ENCODE results near the gene ATRN.

The ATRN gene

DNA sequence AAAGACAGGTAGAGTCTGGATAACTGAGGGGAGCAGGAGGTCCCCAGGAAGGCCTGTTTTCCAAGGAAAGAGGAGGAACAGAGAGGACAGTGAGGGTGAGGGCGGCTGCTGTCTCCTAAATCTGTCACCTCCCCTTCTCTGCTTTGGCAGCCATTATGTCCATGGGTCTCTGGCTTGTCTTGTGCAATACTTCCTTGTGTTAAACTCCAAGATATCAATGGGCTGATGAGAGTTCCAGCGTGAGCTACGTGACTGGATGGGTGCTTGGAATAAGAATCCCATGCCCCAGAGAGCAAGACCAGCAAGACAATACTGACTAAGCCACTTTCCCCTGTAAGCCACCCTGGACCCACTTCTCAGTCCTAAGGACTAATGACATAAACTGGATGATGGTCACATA lies 37.1 kb upstream of the ATRN start:
- TF ChIP-seq CTCF (IDR thresholded peaks at IDR 0.05; ENCODE audit: control extremely low read depth, extremely low read depth, low read depth, missing control alignments): no peak
- CTCF ChIA-PET: interaction anchor here (1.1 kb wide), 1 partner anchor 14 kb away, joined by 3 read pairs; no protein-coding TSS in a partner anchor
- POLR2A ChIA-PET: no interaction called here
- DNase-seq (ENCODE audit: extremely low spot score): no peak

DNA sequence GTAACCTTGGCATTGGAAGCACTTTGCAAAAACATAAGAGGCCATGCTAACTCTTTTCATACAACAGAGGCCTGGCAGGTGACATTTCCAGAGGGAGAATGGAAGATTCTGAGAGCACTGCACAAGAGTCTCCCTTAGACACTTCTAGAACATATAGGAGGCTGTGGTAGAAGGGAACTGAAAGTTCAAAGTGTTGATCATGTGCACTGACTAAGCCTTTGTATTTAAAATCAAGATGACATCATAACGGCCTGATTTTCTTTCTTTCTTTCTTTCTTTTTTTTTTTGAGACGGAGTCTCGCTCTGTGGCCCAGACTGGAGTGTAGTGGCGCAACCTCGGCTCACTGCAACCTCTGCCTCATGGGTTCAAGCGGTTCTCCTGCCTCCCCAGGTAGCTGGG lies 36.6 kb upstream of the ATRN start:
- DNase-seq (ENCODE audit: extremely low spot score): no peak
- ChIA-PET CTCF (no interaction called here), POLR2A (no interaction called here)
- TF ChIP-seq CTCF (IDR thresholded peaks at IDR 0.05; ENCODE audit: control extremely low read depth, extremely low read depth, low read depth, missing control alignments): no peak

DNA sequence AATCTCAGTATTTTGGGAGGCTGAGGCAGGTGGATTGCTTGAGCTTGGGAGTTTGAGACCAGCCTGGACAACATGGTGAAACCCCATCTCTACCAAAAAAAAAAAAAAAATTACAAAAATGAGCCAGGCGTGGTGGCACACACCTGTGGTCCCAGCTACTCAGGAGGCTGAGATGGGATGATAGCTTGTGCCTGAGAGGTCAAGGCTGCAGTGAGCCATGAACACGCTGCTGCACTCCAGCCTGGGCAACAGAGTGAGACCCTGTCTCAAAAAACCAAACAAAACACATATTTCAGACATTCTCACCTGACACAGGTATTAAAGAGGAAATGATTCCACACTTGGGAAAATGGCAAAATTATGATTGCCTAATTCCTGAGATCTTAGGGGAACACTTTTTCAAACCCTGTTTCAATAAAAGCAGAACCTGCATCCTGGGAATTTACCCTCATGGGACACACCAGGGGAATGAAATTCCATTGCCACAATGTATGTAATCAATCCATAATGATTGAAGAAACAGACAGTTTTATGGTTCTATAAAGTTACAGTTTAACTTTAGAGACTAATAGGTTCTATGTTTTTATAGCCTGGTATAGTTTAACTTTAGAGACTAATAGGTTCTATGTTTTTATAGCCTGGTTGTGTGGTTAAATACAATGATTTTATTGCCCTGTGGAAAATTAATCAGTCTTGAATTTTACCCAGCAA lies 33.8 kb upstream of the ATRN start:
- POLR2A ChIA-PET: no interaction called here
- CTCF ChIA-PET: no interaction called here
- TF ChIP-seq CTCF (IDR thresholded peaks at IDR 0.05; ENCODE audit: control extremely low read depth, extremely low read depth, low read depth, missing control alignments): no peak
- no peak for DNase-seq (ENCODE audit: extremely low spot score)

- ChIA-PET POLR2A (no interaction called here), CTCF (no interaction called here)
- no peak for TF ChIP-seq CTCF (IDR thresholded peaks at IDR 0.05; ENCODE audit: control extremely low read depth, extremely low read depth, low read depth, missing control alignments)
- no peak for DNase-seq (ENCODE audit: extremely low spot score)
Observed at GRCh38 chr20:3446779-3447178, 24.0 kb upstream of the ATRN start.

DNA sequence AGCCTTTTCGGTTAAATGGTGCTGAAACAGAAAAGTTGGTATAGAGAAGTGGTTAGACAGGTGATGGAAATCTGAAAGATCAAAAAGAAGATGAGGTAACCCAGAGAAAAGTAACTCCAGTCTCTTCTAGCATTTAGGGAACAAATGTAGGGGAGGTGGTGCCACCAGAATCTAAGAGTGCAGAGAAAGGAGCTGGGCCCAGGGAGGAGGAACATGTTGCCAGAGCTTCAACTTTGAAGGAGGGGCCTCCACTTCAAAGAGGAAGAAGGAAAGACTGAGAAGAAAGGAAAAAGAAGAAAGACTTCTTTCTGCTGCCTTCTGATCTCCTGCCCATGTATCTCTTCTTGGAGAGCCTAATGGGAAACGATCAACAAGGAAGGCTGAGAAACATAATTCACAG lies 23.5 kb upstream of the ATRN start:
- POLR2A ChIA-PET: no interaction called here
- CTCF ChIA-PET: no interaction called here

GRCh38 chr20:3449319-3449718 lies 21.5 kb upstream of the ATRN start:
- ChIA-PET CTCF (no interaction called here), POLR2A (no interaction called here)
- no peak for TF ChIP-seq CTCF (IDR thresholded peaks at IDR 0.05; ENCODE audit: control extremely low read depth, extremely low read depth, low read depth, missing control alignments)
- no peak for DNase-seq (ENCODE audit: extremely low spot score)

More for the DNA sequence above, 23.5 kb upstream of the ATRN start:
- DNase-seq (ENCODE audit: extremely low spot score): no peak
- no peak for TF ChIP-seq CTCF (IDR thresholded peaks at IDR 0.05; ENCODE audit: control extremely low read depth, extremely low read depth, low read depth, missing control alignments)
